ENCODE measurements around the gene ITGBL1.
"Not testable (repeated sequence)": the region's sequence is repeated elsewhere in the genome, so short reads cannot be mapped to it uniquely, and the experiment has no call there.

Gene ITGBL1

GRCh38 chr13:101514695-101515275 is 62.3 kb downstream of the ITGBL1 start:
- DNase-seq, result no peak

- DNase-seq, result no peak
Observed at GRCh38 chr13:101515504-101515903, 63.0 kb downstream of the ITGBL1 start.

- no peak for DNase-seq
Observed at GRCh38 chr13:101516262-101516661, 63.8 kb downstream of the ITGBL1 start.

- DNase-seq, result no peak
Observed at GRCh38 chr13:101520672-101521071, 68.2 kb downstream of the ITGBL1 start.

GRCh38 chr13:101521371-101521770 is 68.9 kb downstream of the ITGBL1 start:
- no peak for DNase-seq

- DNase-seq, result no peak
Observed at GRCh38 chr13:101522607-101523006, 70.1 kb downstream of the ITGBL1 start.

GRCh38 chr13:101523154-101524131 is 71.0 kb downstream of the ITGBL1 start:
- no peak for DNase-seq

- DNase-seq, result no peak
Observed at GRCh38 chr13:101527130-101527529, 74.7 kb downstream of the ITGBL1 start.

GRCh38 chr13:101529422-101529821 is 76.9 kb downstream of the ITGBL1 start:
- no peak for DNase-seq

- no peak for DNase-seq
Observed at GRCh38 chr13:101530293-101530692, 77.8 kb downstream of the ITGBL1 start.

- DNase-seq, result no peak
Observed at GRCh38 chr13:101535192-101535746, 82.8 kb downstream of the ITGBL1 start.

GRCh38 chr13:101536079-101536478 is 83.6 kb downstream of the ITGBL1 start:
- DNase-seq, result no peak

- DNase-seq, result not testable (repeated sequence)
Observed at GRCh38 chr13:101544544-101544943, 92.1 kb downstream of the ITGBL1 start.

- no peak for DNase-seq
Observed at GRCh38 chr13:101544979-101545378, 92.5 kb downstream of the ITGBL1 start.

GRCh38 chr13:101545521-101545920 is 93.0 kb downstream of the ITGBL1 start:
- no peak for DNase-seq

- no peak for DNase-seq
Observed at GRCh38 chr13:101552286-101552685, 99.8 kb downstream of the ITGBL1 start.

GRCh38 chr13:101552786-101553185 is 100.3 kb downstream of the ITGBL1 start:
- DNase-seq, result no peak

- DNase-seq, result no peak
Observed at GRCh38 chr13:101554420-101555125, 102.1 kb downstream of the ITGBL1 start.

GRCh38 chr13:101555610-101556009 is 103.1 kb downstream of the ITGBL1 start:
- no peak for DNase-seq

GRCh38 chr13:101556676-101557123 is 104.2 kb downstream of the ITGBL1 start:
- no peak for DNase-seq

GRCh38 chr13:101565317-101565716 is 112.8 kb downstream of the ITGBL1 start:
- no peak for DNase-seq

GRCh38 chr13:101567841-101568240 is 115.4 kb downstream of the ITGBL1 start:
- DNase-seq, result no peak

GRCh38 chr13:101569807-101570206 is 117.3 kb downstream of the ITGBL1 start:
- DNase-seq, result no peak
